K562 (cell line): Measurements from ENCODE around the gene RMC1. TPM values are rescaled to one million over a fixed set of nuclear protein-coding genes. Genes with fewer than 3 reads are reported as not detected.
A peak's percentile ranks its signal among the peaks of the same experiment; 100 is the strongest.

Source experiments
- DACH1 ChIP-seq: fragments of 450-650 bp; IDR thresholded peaks from 2 replicates; pipeline ENCODE4 v1.6.1; 2018; ENCODE audit not compliant: partially characterized antibody
- MEIS2 ChIP-seq: fragments of 450-650 bp; IDR thresholded peaks from 2 replicates; pipeline ENCODE4 v1.6.1; 2014; ENCODE audit warnings: mild to moderate bottlenecking; ENCODE audit not compliant: partially characterized antibody
- POLR2AphosphoS5 ChIP-seq: IDR thresholded peaks from 2 replicates; pipeline ENCODE4 v1.6.1; 2011; ENCODE audit warnings: mild to moderate bottlenecking, low read depth, low read length, moderate library complexity; ENCODE audit not compliant: control insufficient read depth, insufficient read depth
- RFX7 ChIP-seq: fragments of 250-450 bp; sonication (Bioruptor Pico); IDR thresholded peaks from 2 replicates; pipeline ENCODE4 v1.5.1; 2021; ENCODE audit warnings: mild to moderate bottlenecking
- SMAD2 ChIP-seq: fragments of 150-350 bp; IDR thresholded peaks from 2 replicates; pipeline ENCODE4 v1.6.1; 2014; ENCODE audit warnings: low read depth, mild to moderate bottlenecking, low read length
- STAT5B ChIP-seq: fragments of 250-450 bp; sonication (Bioruptor Pico); IDR thresholded peaks from 2 replicates; pipeline ENCODE4 v1.8.0; 2021; ENCODE audit warnings: mild to moderate bottlenecking, inconsistent platforms
- TFAM ChIP-seq: fragments of 250-450 bp; sonication (Bioruptor Pico); conservative IDR thresholded peaks from 2 replicates; pipeline ENCODE4 v1.5.0; 2021; ENCODE audit warnings: mild to moderate bottlenecking, moderate library complexity
- polyA plus RNA-seq, 8 experiments: library from polyadenylated mRNA; depleted of rRNA in 4 of 8; stranded (reverse) in 5 of 8; unstranded in 3 of 8; fragments of >200 nt; fragmentation: Nextera tagmentation in 2 of 8; fragmentation: Illumina TruSeq in 1 of 8; extraction: Ambion mirVana in 2 of 8; extraction: Trizol in 1 of 8; gene quantifications; 2 replicates each; pipeline versions ENCODE4 v1.2.1 to v1.2.3, GENCODE V29; 2011 to 2014; ENCODE audit warnings: inconsistent platforms in 1 of 8, missing spikeins in 1 of 8
- total RNA-seq, 7 experiments: library from RNA; depleted of rRNA in 6 of 7; stranded (reverse); fragments of >200 nt in 6 of 7; fragmentation: Illumina TruSeq in 2 of 7; extraction: Trizol in 2 of 7; gene quantifications; 2 replicates each; pipeline versions ENCODE4 v1.2.1 to v1.2.3, GENCODE V29; 2011 to 2021; ENCODE audit warnings: low replicate concordance in 1 of 7
- TF ChIP-seq, protein P1 (sequence below): fragments of 250-450 bp; sonication (Bioruptor Pico); IDR thresholded peaks from 2 replicates; pipeline ENCODE4 v1.5.0; 2021; ENCODE audit warnings: mild to moderate bottlenecking, moderate library complexity
- TF ChIP-seq, protein P2 (sequence below): fragments of 450-650 bp; formaldehyde crosslinking; IDR thresholded peaks from 2 replicates; pipeline ENCODE4 v1.4.0; 2022; ENCODE audit warnings: missing genetic modification characterization
- TF ChIP-seq, protein P3 (sequence below): fragments of 250-450 bp; sonication (Bioruptor Pico); IDR thresholded peaks from 2 replicates; pipeline ENCODE4 v1.8.0; 2022; ENCODE audit warnings: moderate library complexity, mild to moderate bottlenecking, inconsistent platforms
- TF ChIP-seq, protein P4 (sequence below): sonication (generic); formaldehyde crosslinking; IDR thresholded peaks from 2 replicates; pipeline ENCODE4 v1.4.0; 2020; ENCODE audit warnings: mild to moderate bottlenecking, missing genetic modification reagents
- TF ChIP-seq, protein P5 (sequence below): sonication (generic); formaldehyde crosslinking; IDR thresholded peaks from 2 replicates; pipeline ENCODE4 v1.8.0; 2023; ENCODE audit warnings: missing genetic modification reagents, mild to moderate bottlenecking, borderline replicate concordance

RMC1 gene
- total and polyA plus RNA-seq, 9 of the 15 experiments (the other 6 are each of a cell fraction or from before 2014, with no cell fraction given) = 7.5 to 42.4 (median 35.5) TPM

DNA sequence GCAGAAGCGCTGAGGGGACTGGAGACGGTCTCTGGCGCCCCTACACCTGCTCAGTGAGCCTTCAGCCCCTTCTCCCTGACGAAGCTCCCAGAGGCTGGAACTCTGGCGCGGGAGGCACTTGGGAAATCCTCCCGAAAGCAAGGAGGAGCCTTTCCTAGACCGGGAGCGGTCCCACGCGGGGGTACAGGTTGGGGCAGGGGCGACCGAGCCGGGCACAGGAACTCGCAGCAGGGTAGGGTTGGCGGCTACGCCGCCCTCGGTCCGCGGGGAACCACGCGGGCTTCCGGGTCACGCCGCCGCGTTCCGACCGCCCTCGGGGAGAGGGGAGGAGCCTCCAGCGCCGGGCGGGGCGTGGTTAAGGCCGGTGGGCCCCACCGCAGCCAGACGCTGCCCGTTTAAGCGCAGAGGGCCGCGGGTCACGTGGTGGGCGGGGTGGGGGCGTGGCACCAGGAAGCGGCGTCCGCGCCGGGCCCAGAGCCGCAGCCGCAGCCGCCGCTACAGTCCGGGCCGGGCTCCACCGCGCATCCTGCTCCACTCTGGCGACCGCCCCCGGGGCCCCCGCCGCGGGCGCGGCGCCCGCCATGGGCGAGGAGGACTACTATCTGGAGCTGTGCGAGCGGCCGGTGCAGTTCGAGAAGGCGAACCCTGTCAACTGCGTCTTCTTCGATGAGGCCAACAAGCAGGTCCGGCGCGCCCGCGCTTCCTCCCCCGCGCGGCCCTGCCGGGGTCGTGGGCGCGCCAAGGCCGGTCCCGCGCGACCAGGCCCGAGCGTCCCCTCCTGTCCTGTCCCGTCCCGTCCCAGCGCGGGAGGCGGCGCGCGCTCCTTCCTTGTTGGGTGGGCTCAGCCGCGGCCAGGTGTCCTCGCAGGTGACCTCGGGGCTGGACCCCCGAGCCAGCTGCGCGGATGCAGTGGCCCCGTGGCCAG, at the start of gene RMC1 (continued):
- TF ChIP-seq, protein P1, sequence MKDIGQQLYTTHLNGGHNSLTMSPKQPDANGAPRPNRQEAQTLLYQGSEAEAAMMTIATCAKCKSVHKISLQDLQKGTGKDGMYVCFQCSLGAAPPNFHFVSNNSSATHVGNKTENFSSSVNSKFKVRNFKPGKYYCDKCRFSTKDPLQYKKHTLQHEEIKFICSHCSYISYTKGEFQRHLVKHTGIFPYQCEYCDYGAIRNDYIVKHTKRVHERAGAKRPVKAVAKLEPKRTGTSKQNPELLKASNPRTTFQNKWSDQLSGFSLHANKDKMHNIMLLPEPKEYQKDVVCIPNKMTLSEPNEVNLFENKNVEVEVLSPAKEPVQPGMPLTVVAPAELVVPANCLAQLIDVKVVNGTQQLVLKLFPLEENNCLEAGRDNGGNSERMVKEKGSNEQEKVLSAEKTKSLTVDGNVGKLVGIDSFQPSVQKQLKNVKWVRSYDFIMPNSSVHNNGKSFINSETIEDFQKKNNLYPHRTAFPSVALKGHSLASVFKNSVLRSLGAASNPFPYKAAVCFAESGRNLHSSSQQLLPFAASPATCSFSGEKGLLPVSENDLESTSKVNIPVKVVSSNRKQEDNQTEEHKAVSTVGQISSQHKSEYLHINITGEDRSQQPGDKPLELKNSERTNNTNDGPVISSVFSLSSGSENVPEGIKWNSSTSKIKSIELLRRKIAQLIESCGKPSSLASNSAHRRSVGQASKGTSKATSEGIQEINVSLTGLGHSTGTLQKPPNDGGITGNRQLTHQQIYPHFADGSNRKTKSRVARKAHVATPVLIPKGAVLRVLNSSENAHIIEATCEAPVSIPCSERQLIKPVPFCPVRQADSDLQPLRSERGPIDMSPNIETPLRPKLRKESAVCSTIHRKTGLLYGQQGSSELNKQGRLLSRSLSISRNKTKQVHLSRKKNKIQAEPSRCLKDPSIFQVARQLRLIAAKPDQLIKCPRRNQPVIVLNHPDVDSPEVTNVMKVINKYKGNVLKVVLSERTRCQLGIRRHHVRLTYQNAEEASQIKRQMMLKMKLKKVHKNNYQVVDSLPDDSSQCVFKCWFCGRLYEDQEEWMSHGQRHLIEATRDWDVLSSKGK (CRISPR knock-in tag) = no peak
- TF ChIP-seq RFX7 (CRISPR knock-in tag) (peak; percentile 25; the same call in 1 of the 2 replicates), DACH1 (no peak), STAT5B (CRISPR knock-in tag) (no peak), MEIS2 (no peak), POLR2AphosphoS5 (peak; percentile 72), SMAD2 (no peak), TFAM (CRISPR knock-in tag) (no peak)
- TF ChIP-seq, protein P2, sequence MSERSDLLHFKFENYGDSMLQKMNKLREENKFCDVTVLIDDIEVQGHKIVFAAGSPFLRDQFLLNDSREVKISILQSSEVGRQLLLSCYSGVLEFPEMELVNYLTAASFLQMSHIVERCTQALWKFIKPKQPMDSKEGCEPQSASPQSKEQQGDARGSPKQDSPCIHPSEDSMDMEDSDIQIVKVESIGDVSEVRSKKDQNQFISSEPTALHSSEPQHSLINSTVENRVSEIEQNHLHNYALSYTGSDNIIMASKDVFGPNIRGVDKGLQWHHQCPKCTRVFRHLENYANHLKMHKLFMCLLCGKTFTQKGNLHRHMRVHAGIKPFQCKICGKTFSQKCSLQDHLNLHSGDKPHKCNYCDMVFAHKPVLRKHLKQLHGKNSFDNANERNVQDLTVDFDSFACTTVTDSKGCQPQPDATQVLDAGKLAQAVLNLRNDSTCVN = no peak
- TF ChIP-seq, protein P3, sequence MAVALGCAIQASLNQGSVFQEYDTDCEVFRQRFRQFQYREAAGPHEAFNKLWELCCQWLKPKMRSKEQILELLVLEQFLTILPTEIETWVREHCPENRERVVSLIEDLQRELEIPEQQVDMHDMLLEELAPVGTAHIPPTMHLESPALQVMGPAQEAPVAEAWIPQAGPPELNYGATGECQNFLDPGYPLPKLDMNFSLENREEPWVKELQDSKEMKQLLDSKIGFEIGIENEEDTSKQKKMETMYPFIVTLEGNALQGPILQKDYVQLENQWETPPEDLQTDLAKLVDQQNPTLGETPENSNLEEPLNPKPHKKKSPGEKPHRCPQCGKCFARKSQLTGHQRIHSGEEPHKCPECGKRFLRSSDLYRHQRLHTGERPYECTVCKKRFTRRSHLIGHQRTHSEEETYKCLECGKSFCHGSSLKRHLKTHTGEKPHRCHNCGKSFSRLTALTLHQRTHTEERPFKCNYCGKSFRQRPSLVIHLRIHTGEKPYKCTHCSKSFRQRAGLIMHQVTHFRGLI = no peak
- TF ChIP-seq, protein P4, sequence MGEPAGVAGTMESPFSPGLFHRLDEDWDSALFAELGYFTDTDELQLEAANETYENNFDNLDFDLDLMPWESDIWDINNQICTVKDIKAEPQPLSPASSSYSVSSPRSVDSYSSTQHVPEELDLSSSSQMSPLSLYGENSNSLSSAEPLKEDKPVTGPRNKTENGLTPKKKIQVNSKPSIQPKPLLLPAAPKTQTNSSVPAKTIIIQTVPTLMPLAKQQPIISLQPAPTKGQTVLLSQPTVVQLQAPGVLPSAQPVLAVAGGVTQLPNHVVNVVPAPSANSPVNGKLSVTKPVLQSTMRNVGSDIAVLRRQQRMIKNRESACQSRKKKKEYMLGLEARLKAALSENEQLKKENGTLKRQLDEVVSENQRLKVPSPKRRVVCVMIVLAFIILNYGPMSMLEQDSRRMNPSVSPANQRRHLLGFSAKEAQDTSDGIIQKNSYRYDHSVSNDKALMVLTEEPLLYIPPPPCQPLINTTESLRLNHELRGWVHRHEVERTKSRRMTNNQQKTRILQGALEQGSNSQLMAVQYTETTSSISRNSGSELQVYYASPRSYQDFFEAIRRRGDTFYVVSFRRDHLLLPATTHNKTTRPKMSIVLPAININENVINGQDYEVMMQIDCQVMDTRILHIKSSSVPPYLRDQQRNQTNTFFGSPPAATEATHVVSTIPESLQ (CRISPR knock-in tag) = peak; percentile 95; the same call in 1 of the 2 replicates
- TF ChIP-seq, protein P5, sequence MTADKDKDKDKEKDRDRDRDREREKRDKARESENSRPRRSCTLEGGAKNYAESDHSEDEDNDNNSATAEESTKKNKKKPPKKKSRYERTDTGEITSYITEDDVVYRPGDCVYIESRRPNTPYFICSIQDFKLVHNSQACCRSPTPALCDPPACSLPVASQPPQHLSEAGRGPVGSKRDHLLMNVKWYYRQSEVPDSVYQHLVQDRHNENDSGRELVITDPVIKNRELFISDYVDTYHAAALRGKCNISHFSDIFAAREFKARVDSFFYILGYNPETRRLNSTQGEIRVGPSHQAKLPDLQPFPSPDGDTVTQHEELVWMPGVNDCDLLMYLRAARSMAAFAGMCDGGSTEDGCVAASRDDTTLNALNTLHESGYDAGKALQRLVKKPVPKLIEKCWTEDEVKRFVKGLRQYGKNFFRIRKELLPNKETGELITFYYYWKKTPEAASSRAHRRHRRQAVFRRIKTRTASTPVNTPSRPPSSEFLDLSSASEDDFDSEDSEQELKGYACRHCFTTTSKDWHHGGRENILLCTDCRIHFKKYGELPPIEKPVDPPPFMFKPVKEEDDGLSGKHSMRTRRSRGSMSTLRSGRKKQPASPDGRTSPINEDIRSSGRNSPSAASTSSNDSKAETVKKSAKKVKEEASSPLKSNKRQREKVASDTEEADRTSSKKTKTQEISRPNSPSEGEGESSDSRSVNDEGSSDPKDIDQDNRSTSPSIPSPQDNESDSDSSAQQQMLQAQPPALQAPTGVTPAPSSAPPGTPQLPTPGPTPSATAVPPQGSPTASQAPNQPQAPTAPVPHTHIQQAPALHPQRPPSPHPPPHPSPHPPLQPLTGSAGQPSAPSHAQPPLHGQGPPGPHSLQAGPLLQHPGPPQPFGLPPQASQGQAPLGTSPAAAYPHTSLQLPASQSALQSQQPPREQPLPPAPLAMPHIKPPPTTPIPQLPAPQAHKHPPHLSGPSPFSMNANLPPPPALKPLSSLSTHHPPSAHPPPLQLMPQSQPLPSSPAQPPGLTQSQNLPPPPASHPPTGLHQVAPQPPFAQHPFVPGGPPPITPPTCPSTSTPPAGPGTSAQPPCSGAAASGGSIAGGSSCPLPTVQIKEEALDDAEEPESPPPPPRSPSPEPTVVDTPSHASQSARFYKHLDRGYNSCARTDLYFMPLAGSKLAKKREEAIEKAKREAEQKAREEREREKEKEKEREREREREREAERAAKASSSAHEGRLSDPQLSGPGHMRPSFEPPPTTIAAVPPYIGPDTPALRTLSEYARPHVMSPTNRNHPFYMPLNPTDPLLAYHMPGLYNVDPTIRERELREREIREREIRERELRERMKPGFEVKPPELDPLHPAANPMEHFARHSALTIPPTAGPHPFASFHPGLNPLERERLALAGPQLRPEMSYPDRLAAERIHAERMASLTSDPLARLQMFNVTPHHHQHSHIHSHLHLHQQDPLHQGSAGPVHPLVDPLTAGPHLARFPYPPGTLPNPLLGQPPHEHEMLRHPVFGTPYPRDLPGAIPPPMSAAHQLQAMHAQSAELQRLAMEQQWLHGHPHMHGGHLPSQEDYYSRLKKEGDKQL (CRISPR knock-in tag) = no peak
